HCT116 (cell line): ENCODE data around the gene GSN. TPM values are rescaled to one million over a fixed set of nuclear protein-coding genes. Genes with fewer than 3 reads are reported as not detected.

Source experiments
- ATAC-seq: fragments of 200-7000 bp; cut with Tn5 transposase; 2 replicates; pipeline ENCODE4 v1.9.1; 2020; ENCODE audit warnings: mild to moderate bottlenecking, moderate library complexity
- BruUV-seq: library from RNA; stranded (reverse); fragments of 400-500 nt; replicated peaks from 2 replicates; lab custom pipeline; 2021; lab: Mats Ljungman, UMichigan
- CTCF ChIA-PET: fragments of 300-600 bp; sonication (Branson Sonifier 250); formaldehyde crosslinking; loops from one replicate; lab custom pipeline; 2021; ENCODE audit warnings: antibody characterized with exemption; lab: Charles Lee
- POLR2A ChIA-PET: fragments of 300-600, 350-600 bp; sonication (Branson Sonifier 250); formaldehyde crosslinking; loops from one replicate; lab custom pipeline; 2021; ENCODE audit warnings: antibody characterized with exemption; lab: Charles Lee
- RAD21 ChIA-PET, 2 experiments: fragments of 300-600 bp; sonication (Branson Sonifier 250); formaldehyde crosslinking; loops; one replicate each; lab custom pipeline; 2023; ENCODE audit warnings: low total read pairs in 2 of 2; ENCODE audit not compliant: uncharacterized antibody in 2 of 2, unreplicated experiment in 2 of 2, low non-redundant PET in 1 of 2; lab: Charles Lee
- DNase-seq: peaks from one replicate; pipeline ENCODE4 v3.0.0-alpha.2; 2010; ENCODE audit warnings: low read depth, low spot score
- H2AFZ ChIP-seq: fragments of 200-600 bp; shearing (Covaris generic), sonication (generic); 2 replicates; pipeline ENCODE4 v1.6.1; 2017; ENCODE audit warnings: low read depth, mixed run types, mixed read lengths, antibody characterized with exemption, low read length; ENCODE audit not compliant: poor library complexity, severe bottlenecking
- H3K27ac ChIP-seq: 2 replicates; pipeline ENCODE4 v1.5.1; 2012; ENCODE audit warnings: low read depth, low read length
- H3K27me3 ChIP-seq: fragments of 200-600 bp; sonication (generic); 2 replicates; pipeline ENCODE4 v1.6.1; 2016; ENCODE audit warnings: mixed run types, low read length, mixed read lengths; ENCODE audit not compliant: insufficient read depth
- H3K36me3 ChIP-seq, 2 experiments: fragments of 200-500 bp in 1 of 2; fragments of 200-600 bp in 1 of 2; sonication (Bioruptor generic) in 1 of 2; sonication (generic) in 1 of 2; 2 replicates each; pipeline versions ENCODE4 v1.5.1 to v1.6.1; 2014 to 2016; ENCODE audit warnings: low read length in 2 of 2, inconsistent platforms in 1 of 2, mixed read lengths in 1 of 2, mixed run types in 1 of 2; ENCODE audit not compliant: insufficient read depth in 2 of 2, control insufficient read depth in 1 of 2
- H3K4me1 ChIP-seq, 2 experiments: fragments of 200-600 bp in 1 of 2; sonication (generic) in 1 of 2; 2 replicates each; pipeline versions ENCODE4 v1.5.1 to v1.6.1; 2012 to 2017; ENCODE audit warnings: low read length in 2 of 2, inconsistent platforms in 1 of 2, mild to moderate bottlenecking in 1 of 2, mixed read lengths in 1 of 2, mixed run types in 1 of 2, moderate library complexity in 1 of 2; ENCODE audit not compliant: insufficient read depth in 2 of 2, control insufficient read depth in 1 of 2
- H3K4me2 ChIP-seq: fragments of 200-600 bp; sonication (generic); 2 replicates; pipeline ENCODE4 v1.6.1; 2017; ENCODE audit warnings: mixed run types, low read length, mixed read lengths
- H3K4me3 ChIP-seq, 2 experiments: fragments of 200-600 bp in 1 of 2; sonication (generic) in 1 of 2; replicated peaks in 1 of 2; 2 replicates each; pipeline ENCODE4 v1.5.1; 2011 to 2016; ENCODE audit warnings: low read length in 2 of 2, control low read depth in 1 of 2, low read depth in 1 of 2, mild to moderate bottlenecking in 1 of 2, mixed read lengths in 1 of 2, mixed run types in 1 of 2
- H3K79me2 ChIP-seq: fragments of 200-600 bp; sonication (generic); 2 replicates; pipeline ENCODE4 v1.6.1; 2017; ENCODE audit warnings: mild to moderate bottlenecking, mixed run types, low read length, moderate library complexity, mixed read lengths; ENCODE audit not compliant: insufficient read depth
- H3K9ac ChIP-seq: fragments of 200-600 bp; sonication (generic); 2 replicates; pipeline ENCODE4 v1.6.1; 2016; ENCODE audit warnings: low read length, mixed read lengths
- H3K9me2 ChIP-seq: fragments of 200-600 bp; sonication (generic), shearing (Covaris generic); 2 replicates; pipeline ENCODE4 v1.6.1; 2017; ENCODE audit warnings: mixed run types, mild to moderate bottlenecking, moderate library complexity; ENCODE audit not compliant: insufficient read depth
- H3K9me3 ChIP-seq, 2 experiments: fragments of 200-500 bp in 1 of 2; fragments of 200-600 bp in 1 of 2; sonication (Bioruptor generic) in 1 of 2; sonication (generic) in 1 of 2; 2 replicates each; pipeline ENCODE4 v1.6.1; 2014 to 2017; ENCODE audit warnings: low read length in 2 of 2, mixed read lengths in 2 of 2, inconsistent platforms in 1 of 2, low read depth in 1 of 2, mild to moderate bottlenecking in 1 of 2, mixed run types in 1 of 2, moderate library complexity in 1 of 2; ENCODE audit not compliant: control insufficient read depth in 1 of 2, insufficient read depth in 1 of 2
- H4K20me1 ChIP-seq: fragments of 200-600 bp; sonication (generic), shearing (Covaris generic); 2 replicates; pipeline ENCODE4 v1.6.1; 2017; ENCODE audit warnings: mixed run types, mild to moderate bottlenecking, moderate library complexity; ENCODE audit not compliant: insufficient read depth
- CBX3 ChIP-seq: IDR thresholded peaks from 2 replicates; pipeline ENCODE4 v1.6.1; 2012; ENCODE audit warnings: low read depth
- CEBPB ChIP-seq: IDR thresholded peaks from 2 replicates; pipeline ENCODE4 v1.6.1; 2012; ENCODE audit warnings: low read depth
- EGR1 ChIP-seq: IDR thresholded peaks from 2 replicates; pipeline ENCODE4 v1.6.1; 2012; ENCODE audit warnings: low read depth
- ELF1 ChIP-seq: IDR thresholded peaks from 2 replicates; pipeline ENCODE4 v1.6.1; 2012; ENCODE audit warnings: low read depth, borderline replicate concordance
- EZH2 ChIP-seq: fragments of 200-600 bp; sonication (generic); IDR thresholded peaks from 2 replicates; pipeline ENCODE4 v1.6.1; 2017; ENCODE audit warnings: antibody characterized with exemption, mixed run types
- EZH2phosphoT487 ChIP-seq: fragments of 200-600 bp; IDR thresholded peaks from 2 replicates; pipeline ENCODE4 v1.6.1; 2018; ENCODE audit warnings: antibody characterized with exemption, borderline replicate concordance
- FOSL1 ChIP-seq: IDR thresholded peaks from 2 replicates; pipeline ENCODE4 v1.6.1; 2012; ENCODE audit warnings: low read depth
- JUND ChIP-seq: IDR thresholded peaks from 2 replicates; pipeline ENCODE4 v1.6.1; 2012
- MAX ChIP-seq: IDR thresholded peaks from 2 replicates; pipeline ENCODE4 v1.6.1; 2012
- POLR2A ChIP-seq: IDR thresholded peaks from 2 replicates; pipeline ENCODE4 v1.7.0; 2011; ENCODE audit warnings: borderline replicate concordance; ENCODE audit not compliant: insufficient read depth, insufficient read length; ENCODE audit errors: extremely low read depth
- POLR2AphosphoS5 ChIP-seq: IDR thresholded peaks from 2 replicates; pipeline ENCODE4 v1.6.1; 2011; ENCODE audit warnings: mild to moderate bottlenecking, low read depth, low read length, moderate library complexity
- RAD21 ChIP-seq: IDR thresholded peaks from 2 replicates; pipeline ENCODE4 v1.6.1; 2012; ENCODE audit warnings: low read depth, mild to moderate bottlenecking
- SIN3A ChIP-seq: IDR thresholded peaks from 2 replicates; pipeline ENCODE4 v1.6.1; 2012; ENCODE audit warnings: low read depth
- SP1 ChIP-seq: IDR thresholded peaks from 2 replicates; pipeline ENCODE4 v1.6.1; 2012; ENCODE audit warnings: low read depth
- SRF ChIP-seq: IDR thresholded peaks from 2 replicates; pipeline ENCODE4 v1.6.1; 2012; ENCODE audit warnings: low read depth
- YY1 ChIP-seq: IDR thresholded peaks from 2 replicates; pipeline ENCODE4 v1.6.1; 2011; ENCODE audit warnings: low read length, low read depth, moderate library complexity, mild to moderate bottlenecking; ENCODE audit not compliant: insufficient replicate concordance; ENCODE audit errors: extremely low read depth
- ZNF274 ChIP-seq: fragments of 200-500 bp; sonication (Bioruptor generic); IDR thresholded peaks from 2 replicates; pipeline ENCODE4 v1.6.1; 2014; ENCODE audit warnings: mild to moderate bottlenecking, low read depth, low read length, inconsistent platforms
- intact Hi-C: fragments of 100-400 bp; cut with micrococcal nuclease; formaldehyde crosslinking; loops from 2 replicates; pipeline ENCODE4 v1.10.0; 2022
- total RNA-seq: library from RNA; stranded (reverse); gene quantifications from one replicate; pipeline ENCODE4 v1.2.1, GENCODE V29; 2021; ENCODE audit not compliant: unreplicated experiment
- TF ChIP-seq, protein P1 (sequence below): IDR thresholded peaks from 2 replicates; pipeline ENCODE4 v1.6.1; 2011; ENCODE audit warnings: mild to moderate bottlenecking, low read length, moderate library complexity; ENCODE audit not compliant: insufficient replicate concordance; ENCODE audit errors: extremely low read depth

GSN gene
- total RNA-seq, 1 experiment from 2014 or later = 71.3 TPM

- ATAC-seq = no peak
- Histone ChIP-seq H3K27me3 (no peaks in the 10 kb centered on the region), H3K9ac (peak overlapping the region; percentile 70), H3K27ac (peak overlapping the region; percentile 99), H3K79me2 (no peaks in the 10 kb centered on the region), H3K36me3 (no peaks in the 10 kb centered on the region), H3K4me2 (peak overlapping the region; percentile 84), H3K9me2 (no peaks in the 10 kb centered on the region), H2AFZ (no peak overlapping the region), H3K4me1 (peaks cover 64 to 66% of the 10 kb centered on the region in 2 experiments), H4K20me1 (no peaks in the 10 kb centered on the region), H3K9me3 (no peaks in the 10 kb centered on the region), H3K4me3 (no peak overlapping the region)
- DNase-seq = no peak
- TF ChIP-seq SP1 (no peak), SIN3A (no peak), POLR2A (no peak), FOSL1 (no peak), JUND (no peak), MAX (no peak), POLR2AphosphoS5 (no peak), RAD21 (no peak), SRF (no peak)
- ChIA-PET RAD21 (no interaction called here), CTCF (interaction anchor here (1.5 to 4.2 kb wide), 3 partner anchors 10 to 31 kb away, joined by 5 to 29 read pairs (median 24); no protein-coding TSS in a partner anchor), POLR2A (no interaction called here)
- intact Hi-C loops = loop anchor here (10.0 kb wide), 1 partner anchor 304 kb away; no protein-coding TSS in a partner anchor
- BruUV-seq = no TSS peak
These were observed 20.7 kb downstream of the GSN start for GRCh38 chr9:121288673-121289025.

DNA sequence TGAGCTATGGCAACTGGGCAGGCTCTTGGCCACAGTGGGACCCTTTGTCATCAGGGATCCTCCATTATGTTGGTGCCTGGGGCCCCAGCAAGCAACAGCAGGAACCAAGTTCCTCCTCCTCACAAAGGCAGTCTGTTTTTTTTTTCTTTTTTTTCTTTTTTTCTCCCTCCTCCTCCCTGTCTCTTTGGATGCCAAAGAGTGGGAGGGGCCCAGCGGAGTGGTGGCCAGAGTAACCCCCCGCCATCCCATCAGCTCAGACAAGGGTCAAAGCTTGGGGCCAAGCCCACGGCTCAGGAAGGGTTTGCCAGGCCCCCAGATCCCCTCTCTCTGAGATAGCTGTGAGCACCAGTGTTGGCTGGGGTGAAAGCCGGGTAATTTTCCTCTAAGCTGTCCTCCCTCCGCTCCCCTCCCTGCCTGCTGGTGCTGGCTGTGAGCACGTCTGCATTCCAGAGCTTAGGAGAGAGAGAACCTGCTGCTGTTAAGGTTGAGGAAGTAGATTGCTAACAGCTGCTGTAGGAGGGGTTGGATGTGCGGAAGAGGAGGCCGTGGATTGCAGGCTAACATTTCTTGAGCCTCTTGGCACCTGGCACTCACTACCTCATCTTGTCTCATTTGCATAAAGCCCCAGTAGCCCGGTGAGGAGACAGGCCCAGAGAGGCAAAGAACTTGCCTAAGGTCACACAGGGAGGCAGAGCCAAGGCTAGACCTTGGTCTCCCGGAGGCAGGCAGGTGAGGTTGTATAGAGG, 21.2 kb downstream of the GSN start:
- Histone ChIP-seq H4K20me1 (no peaks in the 10 kb centered on the region), H3K36me3 (no peaks in the 10 kb centered on the region), H3K9me3 (no peaks in the 10 kb centered on the region), H3K79me2 (no peaks in the 10 kb centered on the region), H3K4me3 (no peak overlapping the region), H3K4me1 (peaks cover 59 to 60% of the 10 kb centered on the region in 2 experiments), H3K27ac (peak overlapping the region; percentile 99), H2AFZ (no peak overlapping the region), H3K9ac (peak overlapping the region; percentile 70), H3K4me2 (peak overlapping the region; percentile 84), H3K9me2 (no peaks in the 10 kb centered on the region), H3K27me3 (no peaks in the 10 kb centered on the region)
- DNase-seq (no peak), ATAC-seq (no peak)
- ChIA-PET RAD21 (no interaction called here), POLR2A (no interaction called here), CTCF (interaction anchor here (1.1 to 1.5 kb wide), 2 partner anchors 11 to 31 kb away, joined by 3 to 5 read pairs; no protein-coding TSS in a partner anchor)
- intact Hi-C loops = loop anchor here (10.0 kb wide), 1 partner anchor 304 kb away; no protein-coding TSS in a partner anchor
- no TSS peak for BruUV-seq
- TF ChIP-seq EZH2phosphoT487 (no peak), YY1 (no peak), MAX (no peak), SP1 (no peak), EGR1 (no peak), CEBPB (no peak), EZH2 (no peak), ELF1 (no peak), SIN3A (no peak), POLR2A (no peak), CBX3 (no peak), ZNF274 (no peak)
- TF ChIP-seq, protein P1, sequence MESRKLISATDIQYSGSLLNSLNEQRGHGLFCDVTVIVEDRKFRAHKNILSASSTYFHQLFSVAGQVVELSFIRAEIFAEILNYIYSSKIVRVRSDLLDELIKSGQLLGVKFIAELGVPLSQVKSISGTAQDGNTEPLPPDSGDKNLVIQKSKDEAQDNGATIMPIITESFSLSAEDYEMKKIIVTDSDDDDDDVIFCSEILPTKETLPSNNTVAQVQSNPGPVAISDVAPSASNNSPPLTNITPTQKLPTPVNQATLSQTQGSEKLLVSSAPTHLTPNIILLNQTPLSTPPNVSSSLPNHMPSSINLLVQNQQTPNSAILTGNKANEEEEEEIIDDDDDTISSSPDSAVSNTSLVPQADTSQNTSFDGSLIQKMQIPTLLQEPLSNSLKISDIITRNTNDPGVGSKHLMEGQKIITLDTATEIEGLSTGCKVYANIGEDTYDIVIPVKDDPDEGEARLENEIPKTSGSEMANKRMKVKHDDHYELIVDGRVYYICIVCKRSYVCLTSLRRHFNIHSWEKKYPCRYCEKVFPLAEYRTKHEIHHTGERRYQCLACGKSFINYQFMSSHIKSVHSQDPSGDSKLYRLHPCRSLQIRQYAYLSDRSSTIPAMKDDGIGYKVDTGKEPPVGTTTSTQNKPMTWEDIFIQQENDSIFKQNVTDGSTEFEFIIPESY = no peak
